NOMO-1 (cell line): ENCODE results near the gene POU3F3.

Experiments used
- DNase-seq, 2 experiments: peaks; one replicate each; lab custom pipeline; 2025; ENCODE audit not compliant: unreplicated experiment in 2 of 2; lab: John Stamatoyannopoulos, UW

Gene POU3F3

DNA sequence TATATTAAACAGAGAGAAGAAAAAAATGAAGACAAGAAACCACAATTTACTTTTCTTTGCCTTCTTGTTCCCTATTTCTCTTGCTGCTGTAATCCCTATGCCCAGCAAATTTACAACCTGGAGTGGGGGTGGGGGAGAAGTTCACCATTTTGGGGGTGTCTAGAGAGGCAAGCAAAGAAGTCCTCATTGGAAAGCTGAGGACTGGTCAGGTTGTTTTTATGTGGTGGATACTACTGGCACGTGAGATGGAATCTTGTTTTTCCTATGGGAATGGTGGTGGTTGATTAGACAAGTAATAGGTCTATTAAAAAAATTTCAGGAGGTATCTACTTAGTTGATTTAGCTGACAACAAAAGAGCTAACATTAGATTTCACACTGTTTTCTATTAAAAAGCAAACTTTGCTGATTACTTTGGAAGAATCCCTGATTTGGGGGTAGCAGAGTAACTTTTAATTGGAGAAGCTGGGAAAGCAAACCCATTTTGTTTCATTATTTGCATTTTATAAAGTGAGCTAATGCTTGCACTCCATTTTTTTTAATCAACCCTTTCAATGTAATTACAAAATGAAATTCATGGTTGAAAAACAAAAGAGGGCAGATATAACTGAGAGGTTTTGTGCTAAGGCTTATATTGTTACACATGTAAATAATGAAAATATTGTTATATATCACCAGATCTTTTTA, 6.0 kb downstream of the POU3F3 start:
- no peak for DNase-seq

DNA sequence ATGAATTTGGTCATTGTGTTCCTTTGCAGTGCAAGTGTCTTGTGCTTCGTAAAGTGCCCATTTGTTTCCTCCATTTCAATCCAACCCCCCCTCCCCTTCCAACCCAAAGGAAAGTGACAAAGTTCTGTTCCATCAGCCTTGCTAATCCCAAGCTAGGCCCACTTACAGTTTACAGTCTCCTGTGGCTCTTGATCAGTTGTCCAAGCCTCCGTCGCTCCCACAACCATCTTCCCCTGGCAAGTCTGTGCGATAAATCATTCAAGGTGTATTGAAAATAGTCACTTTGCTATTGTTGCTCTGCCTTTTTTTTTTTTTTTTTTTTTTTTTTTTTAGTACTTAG, 6.5 kb downstream of the POU3F3 start:
- DNase-seq: no peak

GRCh38 chr2:104861351-104862057, 7.6 kb downstream of the POU3F3 start:
- DNase-seq: no peak

- no peak for DNase-seq
These were observed 8.4 kb downstream of the POU3F3 start for GRCh38 chr2:104862058-104862941.

- no peak for DNase-seq
These were observed 9.2 kb downstream of the POU3F3 start for GRCh38 chr2:104863146-104863467.

DNA sequence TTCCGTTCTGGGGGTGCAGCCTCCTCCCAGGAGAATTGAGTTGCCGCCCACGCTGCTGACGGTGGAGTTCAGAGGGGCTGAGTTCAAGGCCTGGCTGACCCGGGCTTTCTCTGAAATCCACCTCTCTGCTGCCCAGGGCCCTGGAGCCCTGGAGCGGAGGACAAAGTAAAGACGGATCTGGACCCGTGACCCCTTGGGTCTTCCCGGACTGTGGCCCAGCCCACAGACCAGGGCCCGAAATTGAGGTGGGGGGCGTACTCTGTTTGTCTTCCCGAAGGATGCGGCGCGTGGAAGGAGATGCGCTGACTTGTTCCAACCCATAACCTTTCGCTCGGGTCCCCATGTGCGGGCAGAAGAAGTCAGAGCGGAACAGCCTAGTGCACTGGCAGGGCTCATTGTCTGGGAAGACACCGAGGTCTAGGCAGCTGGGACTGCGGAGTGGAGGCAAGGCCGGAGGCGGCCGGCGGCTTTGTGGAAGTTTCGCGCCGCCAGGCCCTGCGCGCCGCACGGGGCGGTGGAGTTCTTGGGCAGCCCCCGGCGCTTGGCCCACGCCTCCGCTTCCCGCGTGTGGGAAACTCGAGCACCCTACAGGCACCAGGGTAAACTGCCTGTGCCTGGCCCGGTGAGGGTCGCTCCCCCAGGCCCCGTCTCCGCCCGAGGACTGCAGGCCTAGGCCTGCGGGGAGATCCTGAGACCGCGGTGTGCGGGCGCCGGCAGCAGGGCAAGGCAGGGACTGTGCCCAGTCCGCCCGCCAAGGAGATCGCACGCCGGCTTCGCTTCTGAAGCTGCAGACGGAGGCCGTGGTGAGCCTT, 9.8 kb downstream of the POU3F3 start:
- DNase-seq: no peak

- DNase-seq: no peak
These were observed 10.6 kb downstream of the POU3F3 start for GRCh38 chr2:104864280-104865095.

DNA sequence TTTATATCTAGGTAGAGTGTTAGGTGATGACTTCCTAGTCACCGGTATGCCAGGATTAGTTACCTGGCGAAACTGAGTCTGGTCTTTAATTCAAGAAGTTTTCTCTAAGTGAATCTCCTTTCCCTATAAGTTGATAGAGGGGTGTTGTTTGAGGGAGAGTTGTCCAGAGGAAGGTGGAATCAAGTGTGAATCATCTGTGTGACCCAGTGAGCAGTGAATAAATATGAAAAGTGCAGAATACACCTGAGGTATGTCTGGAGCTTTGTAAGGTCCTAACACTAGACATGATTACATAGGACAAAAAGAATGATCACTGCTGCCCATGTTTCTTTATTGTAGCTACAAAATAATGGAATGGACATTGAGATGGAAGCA, 11.2 kb downstream of the POU3F3 start:
- DNase-seq: no peak

DNA sequence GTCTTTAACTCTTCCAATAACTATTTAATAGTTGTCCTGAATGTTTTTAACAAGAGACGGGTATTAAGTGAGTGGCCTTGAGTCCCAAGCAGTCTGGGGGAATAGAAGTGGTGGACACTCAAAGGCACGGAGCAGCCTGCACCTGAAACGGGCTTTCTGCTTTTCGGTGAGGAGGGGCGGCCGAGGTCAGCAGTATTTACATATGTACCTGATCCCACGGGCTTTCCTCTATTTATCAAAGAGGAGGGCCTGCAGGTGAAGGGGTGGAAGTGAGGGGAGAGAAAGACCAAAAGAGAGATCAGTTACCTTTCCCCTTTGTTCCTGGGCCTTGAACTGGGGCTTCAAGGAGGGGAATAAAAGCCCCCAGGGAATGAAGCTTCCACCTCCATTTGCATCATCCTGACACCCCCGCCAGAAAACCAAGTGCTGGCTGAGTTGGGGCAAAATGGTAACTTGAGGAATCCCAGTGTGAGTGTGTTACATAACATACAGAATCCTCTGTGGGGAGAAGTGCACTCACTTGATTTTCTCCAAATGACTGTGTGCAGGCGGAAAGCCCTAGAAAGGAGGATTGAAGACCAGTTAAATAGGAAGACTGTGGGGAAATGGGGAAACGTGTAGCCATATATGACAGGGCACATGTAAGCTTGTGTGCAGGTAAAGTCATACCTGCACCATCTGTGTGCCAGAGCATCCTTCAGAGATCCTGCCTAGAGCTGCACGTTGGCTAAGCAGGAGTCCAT, 12.4 kb downstream of the POU3F3 start:
- no peak for DNase-seq

DNA sequence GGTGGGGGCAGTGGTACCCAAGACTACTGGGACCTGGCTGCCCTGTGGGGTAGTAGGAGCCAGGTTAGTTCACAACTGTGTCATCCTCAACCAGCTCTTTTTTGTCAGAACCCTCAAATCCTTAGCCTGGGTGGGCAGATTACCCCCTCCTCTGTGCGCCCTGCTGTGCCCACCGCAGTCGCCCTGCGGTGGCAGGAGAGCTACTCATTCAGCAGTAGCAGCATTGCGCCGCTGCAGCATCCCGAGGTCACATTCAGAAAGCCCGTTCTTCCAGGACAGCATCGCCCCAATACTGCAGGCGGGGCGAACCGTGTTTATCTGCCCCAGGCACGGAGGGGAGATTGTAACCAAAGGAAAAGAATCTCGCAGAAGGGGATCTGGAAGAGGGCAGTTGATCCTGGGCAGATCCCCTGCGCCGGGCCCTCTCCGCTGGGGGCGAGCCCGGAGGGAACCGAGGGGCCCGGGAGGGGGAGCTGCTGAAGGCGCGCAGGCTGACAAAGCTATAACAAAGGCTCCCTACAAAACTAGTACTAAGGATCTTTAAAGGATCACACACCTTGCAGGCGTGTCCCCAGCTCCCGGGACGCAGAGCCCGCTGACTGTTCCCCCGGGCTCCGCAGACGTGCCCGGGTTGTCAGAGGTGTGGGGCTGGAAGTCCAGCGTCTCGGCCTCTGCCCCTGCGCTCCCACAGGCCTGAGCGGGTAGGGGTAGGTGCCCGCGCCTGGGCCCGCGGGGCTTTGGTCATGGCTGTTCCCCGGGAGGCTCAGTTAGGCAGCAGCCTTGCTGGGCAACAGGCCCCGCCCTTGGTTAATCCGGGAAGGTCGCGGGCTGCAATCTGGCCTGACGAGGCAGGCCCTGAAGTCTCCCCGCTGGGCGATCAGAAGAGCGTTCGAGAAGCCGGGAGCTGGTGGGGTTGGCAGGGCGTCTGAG, 13.2 kb downstream of the POU3F3 start:
- no peak for DNase-seq

GRCh38 chr2:104867813-104868504, 14.0 kb downstream of the POU3F3 start:
- DNase-seq: no peak

GRCh38 chr2:104868505-104868866, 14.6 kb downstream of the POU3F3 start:
- DNase-seq: no peak

DNA sequence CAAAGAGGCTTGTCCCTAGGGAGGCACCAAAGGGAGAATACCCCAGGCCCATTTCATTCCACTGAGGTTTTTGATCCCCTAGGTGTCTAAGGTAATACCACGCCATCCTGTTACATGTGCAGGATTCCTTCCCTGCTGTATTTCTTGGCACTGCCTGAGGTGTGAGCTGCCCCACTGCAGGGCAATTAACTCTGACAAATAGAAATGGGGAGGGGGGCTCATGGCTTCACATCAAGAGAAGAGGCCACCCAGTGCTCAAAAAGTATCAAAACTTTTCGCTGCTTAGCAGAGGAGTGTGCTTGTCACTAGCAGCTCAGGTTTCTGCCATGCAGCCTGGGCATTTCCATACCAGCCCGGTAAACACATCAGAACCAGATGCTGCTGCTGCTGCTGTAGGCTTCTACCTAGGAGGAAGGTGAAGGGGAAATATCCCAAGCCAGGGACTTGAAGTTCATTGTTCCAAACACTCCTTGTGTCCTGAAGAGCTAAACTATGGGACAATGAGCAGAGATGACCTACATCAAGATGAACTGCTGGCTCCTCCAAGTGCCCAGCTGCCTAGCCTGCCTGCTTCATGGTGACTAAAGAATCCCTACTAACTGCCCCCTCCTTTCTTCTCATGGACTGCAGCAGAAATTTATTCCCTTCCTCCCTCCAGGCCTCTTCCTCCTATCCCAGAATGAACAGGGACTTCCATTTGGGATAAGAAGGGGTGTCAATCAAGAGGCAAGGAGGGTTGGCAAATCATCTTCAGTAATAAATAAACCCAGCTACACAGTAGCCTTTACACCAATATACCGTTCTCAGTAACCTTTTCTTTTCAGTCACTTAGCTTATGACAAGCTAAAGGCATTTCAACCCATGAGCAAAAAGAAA, 16.4 kb downstream of the POU3F3 start:
- no peak for DNase-seq

DNA sequence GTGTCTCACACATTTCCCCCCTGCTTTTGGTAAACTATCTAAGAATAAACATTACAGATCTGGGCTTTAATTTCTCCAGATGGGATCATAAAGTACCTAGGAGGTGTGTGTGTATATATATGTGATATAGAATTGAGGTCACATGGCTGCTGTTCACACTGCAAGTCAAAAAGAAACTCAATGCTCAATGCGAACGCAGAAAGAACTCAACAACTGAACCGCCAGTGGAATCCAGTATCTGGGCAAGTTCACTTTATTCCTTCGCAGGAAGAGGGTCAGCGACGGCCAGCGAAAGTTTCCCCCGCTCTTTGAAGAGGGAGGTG, 17.7 kb downstream of the POU3F3 start:
- no peak for DNase-seq

GRCh38 chr2:104871972-104872865, 18.3 kb downstream of the POU3F3 start:
- DNase-seq: no peak
